Ovary (tissue), 3 donors: Measurements from ENCODE around the gene VPS26C.

Experiments
- EP300 ChIP-seq: sonication (generic); formaldehyde crosslinking; IDR thresholded peaks from one replicate; pipeline ENCODE4 v1.6.1; 2017; ENCODE audit warnings: antibody characterized with exemption
- POLR2A ChIP-seq: fragments of 450-650 bp; IDR thresholded peaks from one replicate; pipeline ENCODE4 v1.6.1; 2017; ENCODE audit warnings: antibody characterized with exemption, mild to moderate bottlenecking, moderate library complexity
- TF ChIP-seq, protein P1 (sequence below), 3 donors: fragments of 450-650 bp in 2 of 3; fragments of 200-600 bp in 1 of 3; IDR thresholded peaks; one replicate each; pipeline versions ENCODE4 v1.5.1 to v1.8.0; 2016 to 2022; ENCODE audit warnings: antibody characterized with exemption in 3 of 3, mild to moderate bottlenecking in 1 of 3
- donor health status: DM: no; HTN: no; CAD: no.

DNA sequence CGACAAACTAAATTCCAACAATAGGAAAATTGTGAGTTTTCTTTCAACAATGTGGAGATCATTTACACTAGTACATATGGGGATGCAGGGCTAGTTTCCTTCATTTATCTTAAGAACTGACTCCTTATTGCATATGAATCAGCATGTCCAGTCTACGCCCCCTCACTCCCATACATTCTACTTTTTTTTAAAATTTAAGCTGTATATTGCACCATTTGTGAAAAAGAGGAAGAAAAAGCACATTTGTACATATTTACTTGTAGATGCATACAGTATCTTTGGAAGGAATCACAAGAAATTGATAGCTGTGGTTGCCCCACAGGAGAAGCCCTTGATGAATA lies 15.9 kb downstream of the VPS26C start:
- no peak for TF ChIP-seq POLR2A
- TF ChIP-seq, protein P1, sequence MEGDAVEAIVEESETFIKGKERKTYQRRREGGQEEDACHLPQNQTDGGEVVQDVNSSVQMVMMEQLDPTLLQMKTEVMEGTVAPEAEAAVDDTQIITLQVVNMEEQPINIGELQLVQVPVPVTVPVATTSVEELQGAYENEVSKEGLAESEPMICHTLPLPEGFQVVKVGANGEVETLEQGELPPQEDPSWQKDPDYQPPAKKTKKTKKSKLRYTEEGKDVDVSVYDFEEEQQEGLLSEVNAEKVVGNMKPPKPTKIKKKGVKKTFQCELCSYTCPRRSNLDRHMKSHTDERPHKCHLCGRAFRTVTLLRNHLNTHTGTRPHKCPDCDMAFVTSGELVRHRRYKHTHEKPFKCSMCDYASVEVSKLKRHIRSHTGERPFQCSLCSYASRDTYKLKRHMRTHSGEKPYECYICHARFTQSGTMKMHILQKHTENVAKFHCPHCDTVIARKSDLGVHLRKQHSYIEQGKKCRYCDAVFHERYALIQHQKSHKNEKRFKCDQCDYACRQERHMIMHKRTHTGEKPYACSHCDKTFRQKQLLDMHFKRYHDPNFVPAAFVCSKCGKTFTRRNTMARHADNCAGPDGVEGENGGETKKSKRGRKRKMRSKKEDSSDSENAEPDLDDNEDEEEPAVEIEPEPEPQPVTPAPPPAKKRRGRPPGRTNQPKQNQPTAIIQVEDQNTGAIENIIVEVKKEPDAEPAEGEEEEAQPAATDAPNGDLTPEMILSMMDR (IDR thresholded peaks at IDR 0.05) = no peak
- no peak for TF ChIP-seq EP300
